ENCODE measurements around the gene RALGAPA2.

- TF ChIP-seq CTCF (conservative IDR thresholded peaks at IDR 0.05; ENCODE audit: low read depth in 2 of 2) (no peak), JUNB (IDR thresholded peaks at IDR 0.05; ENCODE audit: unreplicated experiment) (no peak), EZH2 (IDR thresholded peaks at IDR 0.05; ENCODE audit: low read depth, unreplicated experiment) (no peak), EZH2phosphoT487 (IDR thresholded peaks at IDR 0.05; ENCODE audit: unreplicated experiment) (no peak), REST (IDR thresholded peaks at IDR 0.05; ENCODE audit: unreplicated experiment) (no peak)
Measured at GRCh38 chr20:20549704-20550103, 162.7 kb downstream of the RALGAPA2 start.
